Right atrium auricular region (tissue), 2 donors: ENCODE results near the gene PSTPIP1. TPM values are rescaled to one million over a fixed set of nuclear protein-coding genes. Genes with fewer than 3 reads are reported as not detected.

Experiments used
- DNase-seq: peaks from one replicate; pipeline ENCODE4 v3.0.0-alpha.2; 2019; ENCODE audit warnings: low spot score
- H3K27ac ChIP-seq, 2 donors: fragments of 200-600 bp; sonication (generic); 1 replicate in 1 of 2; 2 replicates in 1 of 2; pipeline ENCODE4 v1.5.1; 2016 to 2019
- H3K27me3 ChIP-seq, 2 donors: fragments of 200-600 bp; sonication (generic); one replicate each; pipeline versions ENCODE4 v1.5.1 to v1.6.0; 2017 to 2019
- H3K36me3 ChIP-seq: fragments of 200-600 bp; sonication (generic); one replicate; pipeline ENCODE4 v1.5.1; 2016
- H3K4me1 ChIP-seq, 2 donors: fragments of 200-600 bp; sonication (generic); one replicate each; pipeline versions ENCODE4 v1.5.1 to v1.6.0; 2017 to 2019
- H3K4me3 ChIP-seq, 2 donors: fragments of 200-600 bp; sonication (generic); 1 replicate in 1 of 2; 2 replicates in 1 of 2; pipeline ENCODE4 v1.5.1; 2017 to 2019; ENCODE audit warnings: mild to moderate bottlenecking in 1 of 2, moderate library complexity in 1 of 2
- H3K9me3 ChIP-seq, 2 donors: fragments of 200-600 bp; sonication (generic); one replicate each; pipeline ENCODE4 v1.5.1; 2019
- CTCF ChIP-seq, 2 donors: fragments of 200-600 bp; sonication (generic); IDR thresholded peaks; one replicate each; pipeline ENCODE4 v1.5.1; 2019; ENCODE audit warnings: antibody characterized with exemption in 2 of 2
- total RNA-seq, 2 donors: library from RNA; depleted of rRNA; stranded (reverse); fragments of >200 nt; gene quantifications; one replicate each; pipeline ENCODE4 v1.1.0, GENCODE V29; 2016

The PSTPIP1 gene
- total RNA-seq, result 1 to 10 TPM; 1.9 to 2.3 TPM

DNA sequence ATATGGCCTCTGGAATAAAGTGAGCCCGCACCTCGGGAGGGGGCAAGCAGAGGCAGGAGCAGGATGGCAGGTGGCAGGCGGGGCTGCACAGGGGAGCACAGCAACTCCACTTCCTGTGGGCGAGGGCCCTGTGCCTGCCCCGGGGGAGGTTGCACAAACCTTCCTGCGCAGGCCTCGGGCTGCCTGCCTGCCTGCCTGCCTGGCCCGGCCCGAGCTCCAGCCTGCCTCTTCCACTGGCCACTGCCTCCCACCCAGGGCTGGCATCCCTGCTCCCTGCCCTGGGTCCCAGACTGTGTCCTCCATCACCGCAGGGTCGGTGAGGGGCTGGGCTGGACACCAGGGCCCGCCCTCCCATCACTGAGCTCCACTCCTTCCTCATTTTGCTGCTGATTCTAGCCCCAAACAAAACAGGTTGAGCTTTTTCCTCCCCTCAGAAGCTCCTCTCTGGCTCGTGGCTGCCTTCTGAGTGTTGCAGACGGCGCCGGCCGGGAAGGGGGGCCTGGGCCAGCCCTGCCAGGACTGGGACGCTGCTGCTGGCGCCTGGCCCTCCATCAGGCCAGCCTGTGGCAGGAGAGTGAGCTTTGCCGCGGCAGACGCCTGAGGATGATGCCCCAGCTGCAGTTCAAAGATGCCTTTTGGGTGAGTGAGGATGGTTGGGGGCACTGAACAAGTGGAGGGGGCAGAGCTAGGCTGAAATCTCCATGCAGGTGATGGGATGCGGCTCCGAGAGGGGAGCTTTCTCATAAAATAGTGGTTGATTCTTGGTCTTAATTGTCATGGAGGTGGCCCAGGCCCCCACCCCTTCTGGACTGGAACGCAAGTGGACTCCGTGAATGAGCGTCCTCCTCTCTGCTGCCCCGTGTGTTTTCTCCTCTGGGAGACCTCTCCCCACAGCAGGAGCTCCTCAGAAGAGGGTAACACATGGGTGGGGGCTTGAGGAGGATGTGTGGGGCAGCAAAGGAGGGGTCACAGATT, at the start of gene PSTPIP1:
PSTPIP1 (plus strand) TSS at position 156 of the 975 bp plus-strand sequence; CDS start at position 604, 448 bp downstream.
- peaks cover 0 to 20% of the 10 kb centered on the region in 2 donors for H3K4me1 ChIP-seq
- H3K36me3 ChIP-seq, result no peaks in the 10 kb centered on the region
- DNase-seq, result no peak
- no peak for TF ChIP-seq CTCF (IDR thresholded peaks at IDR 0.05)
- peak within 1 kb of the TSS in 1 of 2 donors; percentile 31 for H3K4me3 ChIP-seq
- no peaks in the 10 kb centered on the region for H3K9me3 ChIP-seq
- H3K27me3 ChIP-seq, result no peaks in the 10 kb centered on the region
- H3K27ac ChIP-seq, result peak within 1 kb of the TSS; percentile 29 to 56

GRCh38 chr15:76945494-76946093, 49.3 kb upstream of the PSTPIP1 start:
- Histone ChIP-seq H3K27me3 (no peaks in the 10 kb centered on the region), H3K36me3 (peaks cover 8% of the 10 kb centered on the region), H3K4me1 (no peaks in the 10 kb centered on the region), H3K27ac (no peak overlapping the region), H3K4me3 (no peak overlapping the region), H3K9me3 (no peaks in the 10 kb centered on the region)
- DNase-seq, result no peak
- TF ChIP-seq CTCF (IDR thresholded peaks at IDR 0.05), result no peak

GRCh38 chr15:76947454-76947853, 47.5 kb upstream of the PSTPIP1 start:
- Histone ChIP-seq H3K9me3 (no peaks in the 10 kb centered on the region), H3K4me3 (no peak overlapping the region), H3K27me3 (no peaks in the 10 kb centered on the region), H3K36me3 (peaks cover 12% of the 10 kb centered on the region), H3K27ac (no peak overlapping the region), H3K4me1 (no peaks in the 10 kb centered on the region)
- TF ChIP-seq CTCF (IDR thresholded peaks at IDR 0.05), result no peak
- no peak for DNase-seq

GRCh38 chr15:76951220-76951619, 43.7 kb upstream of the PSTPIP1 start:
- Histone ChIP-seq H3K4me1 (no peaks in the 10 kb centered on the region), H3K4me3 (no peak overlapping the region), H3K9me3 (no peaks in the 10 kb centered on the region), H3K36me3 (peaks cover 4% of the 10 kb centered on the region), H3K27me3 (no peaks in the 10 kb centered on the region), H3K27ac (no peak overlapping the region)
- no peak for TF ChIP-seq CTCF (IDR thresholded peaks at IDR 0.05)
- no peak for DNase-seq

DNA sequence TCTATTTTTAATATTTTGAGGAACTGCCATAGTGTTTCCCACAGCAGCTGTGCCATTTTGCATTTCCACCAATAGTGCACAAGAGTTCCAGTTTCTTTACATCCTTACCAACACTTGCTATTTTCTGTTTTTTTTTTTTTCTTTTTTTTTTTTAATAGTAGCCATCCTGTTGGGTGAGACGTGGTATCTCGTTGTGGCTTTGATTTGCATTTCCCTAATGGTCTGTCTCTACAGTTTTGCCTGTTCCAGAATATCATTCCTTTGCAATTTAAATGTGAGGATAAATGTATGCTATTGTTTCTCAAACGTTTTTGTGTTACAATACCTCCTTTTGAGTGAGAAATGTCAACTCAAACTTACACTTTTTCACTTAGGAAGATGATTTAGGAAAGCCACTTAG, 41.0 kb upstream of the PSTPIP1 start:
- Histone ChIP-seq H3K4me1 (no peaks in the 10 kb centered on the region), H3K36me3 (peaks cover 4% of the 10 kb centered on the region), H3K27me3 (no peaks in the 10 kb centered on the region), H3K9me3 (no peaks in the 10 kb centered on the region), H3K4me3 (no peak overlapping the region), H3K27ac (no peak overlapping the region)
- DNase-seq, result no peak
- TF ChIP-seq CTCF (IDR thresholded peaks at IDR 0.05), result no peak
